ENCODE results near the gene CCNK.
A peak's percentile ranks its signal among the peaks of the same experiment; 100 is the strongest.

The CCNK gene

DNA sequence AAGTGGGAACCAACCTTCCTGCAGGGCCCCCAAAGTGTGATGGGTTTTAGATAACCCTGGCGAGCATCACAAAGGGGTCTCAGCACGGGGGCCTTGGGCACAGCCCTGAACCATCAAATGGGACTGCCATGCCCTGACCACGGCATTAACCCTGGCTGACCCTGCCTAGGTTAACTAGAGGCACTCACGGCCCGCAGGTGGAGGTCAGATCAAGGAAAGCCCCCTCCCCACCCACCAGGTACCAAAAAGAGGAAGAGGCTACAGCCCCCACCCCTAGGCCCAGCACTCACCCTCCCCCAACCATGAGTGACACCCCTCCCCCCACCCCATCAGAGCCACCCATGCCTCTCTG, 42.5 kb downstream of the CCNK start:
- in situ Hi-C loops (cut with HindIII; ENCODE audit: low sequenced_read_pairs): no loop called here
- H3K4me3 ChIP-seq (ENCODE audit: low read depth, low read length): no peak overlapping the region
- TF ChIP-seq CTCF (IDR thresholded peaks at IDR 0.05; ENCODE audit: low read depth, low read length, missing control alignments): no peak
- no peak for DNase-seq (ENCODE audit: low read depth)

GRCh38 chr14:99524091-99524661, 43.0 kb downstream of the CCNK start:
- no peak overlapping the region for H3K4me3 ChIP-seq (ENCODE audit: low read depth, low read length)
- in situ Hi-C loops (cut with HindIII; ENCODE audit: low sequenced_read_pairs): no loop called here
- TF ChIP-seq CTCF (IDR thresholded peaks at IDR 0.05; ENCODE audit: low read depth, low read length, missing control alignments): no peak
- no peak for DNase-seq (ENCODE audit: low read depth)

DNA sequence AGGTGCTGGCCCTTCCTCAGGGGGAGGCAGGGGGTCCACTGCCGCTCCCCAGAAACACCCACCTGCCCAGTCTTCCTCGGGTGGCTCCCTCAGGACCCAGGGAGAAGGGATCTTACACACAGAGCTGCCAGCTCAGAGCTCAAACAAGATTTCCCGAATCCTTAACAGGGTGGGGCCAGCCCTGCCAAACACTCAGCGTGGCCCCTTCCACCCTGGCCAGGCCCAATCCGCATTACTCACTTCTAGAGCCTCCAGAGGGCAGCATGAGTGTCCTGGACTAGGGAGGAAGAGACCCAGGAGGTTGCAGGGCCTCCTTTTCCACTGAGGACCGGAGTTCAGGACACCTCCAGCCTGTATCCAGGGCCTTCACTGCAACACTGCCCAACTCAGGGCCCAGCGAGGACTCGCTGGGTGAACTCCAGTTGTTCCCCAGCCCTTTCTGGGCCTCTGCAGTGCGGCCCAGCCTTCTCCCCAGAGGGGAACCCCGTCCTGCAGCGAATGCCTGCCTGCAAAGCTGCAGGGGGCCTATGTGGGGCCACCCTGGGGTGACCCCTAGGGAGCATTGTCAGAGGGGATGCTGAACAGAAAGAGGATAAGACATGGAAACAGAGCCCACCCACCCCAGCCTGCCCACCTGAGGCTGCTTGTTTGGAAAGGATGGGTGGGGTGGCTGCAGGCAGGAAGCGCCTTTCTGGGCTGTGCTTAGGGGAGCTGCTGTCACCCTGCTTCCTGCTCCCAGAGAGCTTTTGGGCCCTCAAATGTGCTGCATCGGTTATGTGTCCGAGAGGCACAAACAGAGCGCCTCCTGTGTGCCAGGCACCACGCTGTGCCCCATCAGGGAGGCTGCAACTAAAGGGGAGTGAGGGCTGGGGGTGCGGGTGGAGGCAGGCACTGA, 43.8 kb downstream of the CCNK start:
- DNase-seq (ENCODE audit: low read depth): no peak
- peak; percentile 51 for TF ChIP-seq CTCF (IDR thresholded peaks at IDR 0.05; ENCODE audit: low read depth, low read length, missing control alignments)
- H3K4me3 ChIP-seq (ENCODE audit: low read depth, low read length): no peak overlapping the region
- in situ Hi-C loops (cut with HindIII; ENCODE audit: low sequenced_read_pairs): no loop called here

- in situ Hi-C loops (cut with HindIII; ENCODE audit: low sequenced_read_pairs): no loop called here
- no peak overlapping the region for H3K4me3 ChIP-seq (ENCODE audit: low read depth, low read length)
- no peak for DNase-seq (ENCODE audit: low read depth)
Measured at GRCh38 chr14:99525699-99526080, 44.5 kb downstream of the CCNK start.

DNA sequence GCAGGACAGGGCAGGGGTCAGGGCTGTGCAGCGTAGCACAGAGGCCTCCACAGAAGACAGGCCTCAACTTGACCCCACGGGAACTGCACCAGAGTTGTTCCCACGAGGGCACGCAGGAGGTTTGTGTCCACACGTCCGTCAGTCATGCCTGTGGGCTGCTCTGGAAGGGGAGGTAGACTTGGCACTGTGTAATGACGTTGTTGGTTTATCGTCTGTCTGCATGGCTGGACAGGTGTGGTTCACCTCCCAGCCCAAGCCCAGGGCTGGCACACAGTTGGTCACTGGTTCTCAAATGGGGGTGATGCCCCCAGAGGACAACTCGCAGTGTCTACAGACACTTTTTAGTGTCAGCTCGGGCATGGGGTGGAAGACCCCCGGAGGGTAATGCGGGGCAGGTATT, 45.8 kb downstream of the CCNK start:
- H3K4me3 ChIP-seq (ENCODE audit: low read depth, low read length): no peak overlapping the region
- in situ Hi-C loops (cut with HindIII; ENCODE audit: low sequenced_read_pairs): no loop called here
- TF ChIP-seq CTCF (IDR thresholded peaks at IDR 0.05; ENCODE audit: low read depth, low read length, missing control alignments): no peak
- DNase-seq (ENCODE audit: low read depth): no peak

More at GRCh38 chr14:99525699-99526080, 44.5 kb downstream of the CCNK start:
- no peak for TF ChIP-seq CTCF (IDR thresholded peaks at IDR 0.05; ENCODE audit: low read depth, low read length, missing control alignments)

DNA sequence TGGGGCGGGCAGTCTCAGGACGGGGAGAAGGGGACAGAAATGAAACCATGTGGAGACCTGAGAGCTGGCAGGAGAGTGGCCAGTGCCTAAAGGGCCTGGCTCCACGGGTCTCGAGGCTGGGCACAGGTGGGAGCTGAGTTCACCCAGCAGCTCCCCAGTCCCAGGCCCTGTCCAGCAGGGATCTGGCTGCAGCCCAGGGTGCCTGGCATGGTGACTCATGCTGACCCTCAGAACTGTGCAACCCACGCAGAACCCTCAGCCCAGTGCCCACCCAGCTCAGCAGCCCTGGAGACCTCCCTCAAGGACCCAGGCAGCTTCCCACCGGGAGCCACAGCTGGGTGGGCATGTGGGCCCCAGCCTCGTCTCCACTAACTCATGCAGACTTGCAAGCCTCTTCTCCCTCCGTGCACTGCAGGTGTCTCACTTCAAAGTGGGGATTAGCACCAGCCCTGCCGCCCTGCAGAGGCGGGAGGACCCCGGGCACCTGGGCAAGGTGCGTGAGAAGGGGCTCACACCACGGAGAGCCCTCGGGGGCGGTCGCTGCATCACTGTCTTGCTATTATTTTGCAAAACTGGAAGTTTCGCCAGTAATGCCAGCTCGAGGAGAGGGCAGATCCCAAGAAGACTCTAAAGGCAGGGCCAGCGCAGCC, 46.3 kb downstream of the CCNK start:
- DNase-seq (ENCODE audit: low read depth): no peak
- in situ Hi-C loops (cut with HindIII; ENCODE audit: low sequenced_read_pairs): no loop called here
- no peak for TF ChIP-seq CTCF (IDR thresholded peaks at IDR 0.05; ENCODE audit: low read depth, low read length, missing control alignments)
- H3K4me3 ChIP-seq (ENCODE audit: low read depth, low read length): no peak overlapping the region
